CD4-positive, CD25-positive, alpha-beta regulatory T cell (primary cell): ENCODE measurements around the gene SPRR5. TPM values are rescaled to one million over a fixed set of nuclear protein-coding genes. Genes with fewer than 3 reads are reported as not detected.

ENCODE experiments used
- ATAC-seq, 2 donors: fragments of 150-1000 bp; cut with Tn5 transposase; one replicate each; pipeline ENCODE4 v1.10.0; 2021; ENCODE audit warnings: low read depth in 2 of 2, moderate number of reproducible peaks in 2 of 2, moderate library complexity in 1 of 2
- DNase-seq, 3 donors: peaks; one replicate each; pipeline versions ENCODE4 v3.0.0 to v3.0.0-alpha.2; 2012 to 2022; ENCODE audit warnings: mixed read lengths in 1 of 3
- H3K27ac ChIP-seq: one replicate; pipeline ENCODE4 v1.7.0; 2013; ENCODE audit warnings: mild to moderate bottlenecking, low read length; ENCODE audit not compliant: insufficient read depth, poor library complexity, severe bottlenecking
- H3K27me3 ChIP-seq: one replicate; pipeline ENCODE4 v1.7.0; 2013; ENCODE audit warnings: low read length; ENCODE audit not compliant: control insufficient read depth, insufficient read depth
- H3K36me3 ChIP-seq: one replicate; pipeline ENCODE4 v1.7.0; 2013; ENCODE audit warnings: mild to moderate bottlenecking, low read length, moderate library complexity; ENCODE audit not compliant: control insufficient read depth, insufficient read depth
- H3K4me1 ChIP-seq: 2 replicates; pipeline ENCODE4 v1.7.0; 2013; ENCODE audit warnings: mild to moderate bottlenecking, low read length; ENCODE audit not compliant: insufficient read depth, control insufficient read depth, poor library complexity, severe bottlenecking
- H3K4me3 ChIP-seq: one replicate; pipeline ENCODE4 v1.7.0; 2013; ENCODE audit warnings: low read depth, mild to moderate bottlenecking, low read length, moderate library complexity
- H3K9me3 ChIP-seq, 2 experiments: 1 replicate in 1 of 2; 2 replicates in 1 of 2; pipeline ENCODE4 v1.7.0; 2013; ENCODE audit warnings: low read length in 2 of 2, mild to moderate bottlenecking in 1 of 2, moderate library complexity in 1 of 2; ENCODE audit not compliant: control insufficient read depth in 2 of 2
- H3K27ac Mint-ChIP-seq, 3 donors: one replicate each; pipeline ENCODE4 v1.8.0; 2020 to 2022; ENCODE audit warnings: mild to moderate bottlenecking in 3 of 3, mixed read lengths in 3 of 3, moderate library complexity in 2 of 3
- H3K27me3 Mint-ChIP-seq: one replicate; pipeline ENCODE4 v1.8.0; 2022; ENCODE audit warnings: mild to moderate bottlenecking, mixed read lengths
- H3K36me3 Mint-ChIP-seq: one replicate; pipeline ENCODE4 v1.8.0; 2020; ENCODE audit warnings: mixed read lengths
- H3K4me1 Mint-ChIP-seq, 4 donors: one replicate each; pipeline ENCODE4 v1.8.0; 2020 to 2022; ENCODE audit warnings: mixed read lengths in 4 of 4, mild to moderate bottlenecking in 1 of 4
- H3K4me3 Mint-ChIP-seq, 4 donors: one replicate each; pipeline ENCODE4 v1.8.0; 2020 to 2022; ENCODE audit warnings: mild to moderate bottlenecking in 4 of 4, mixed read lengths in 4 of 4, moderate library complexity in 3 of 4
- H3K9me3 Mint-ChIP-seq, 7 donors: one replicate each; pipeline ENCODE4 v1.8.0; 2020 to 2022; ENCODE audit warnings: mixed read lengths in 7 of 7, mild to moderate bottlenecking in 3 of 7, moderate library complexity in 2 of 7
- polyA plus RNA-seq, 4 donors: library from polyadenylated mRNA; unstranded; fragments of 300-500 nt; fragmentation: Illumina TruSeq; gene quantifications; one replicate each; pipeline ENCODE4 v1.2.3, GENCODE V29; 2021
- total RNA-seq: library from RNA; stranded (reverse); gene quantifications from one replicate; pipeline ENCODE4 v1.2.3, GENCODE V29; 2022

SPRR5 gene
- total and polyA plus RNA-seq, 5 donors from 2014 or later, result not detected

- Histone ChIP-seq H3K27ac (no peak overlapping the region), H3K4me1 (no peaks in the 10 kb centered on the region), H3K36me3 (no peaks in the 10 kb centered on the region), H3K27me3 (no peaks in the 10 kb centered on the region), H3K4me3 (no peak overlapping the region), H3K9me3 (no peaks in the 10 kb centered on the region)
- ATAC-seq (no peak), DNase-seq (no peak)
- Mint-ChIP-seq H3K27ac (no peak overlapping the region), H3K36me3 (no peaks in the 10 kb centered on the region), H3K4me1 (no peaks in the 10 kb centered on the region), H3K9me3 (peaks cover 0 to 7% (median 0%) of the 10 kb centered on the region in 7 donors), H3K4me3 (no peak overlapping the region), H3K27me3 (peaks cover 8% of the 10 kb centered on the region)
Measured at GRCh38 chr1:152961226-152961891, 14.4 kb downstream of the SPRR5 start.

- no peaks in the 10 kb centered on the region for H3K9me3 ChIP-seq
- H3K36me3 Mint-ChIP-seq, result no peaks in the 10 kb centered on the region
- no peaks in the 10 kb centered on the region for H3K36me3 ChIP-seq
- peaks cover 0 to 4% (median 0%) of the 10 kb centered on the region in 7 donors for H3K9me3 Mint-ChIP-seq
- H3K27ac Mint-ChIP-seq, result no peak overlapping the region
- no peak overlapping the region for H3K4me3 ChIP-seq
- H3K27ac ChIP-seq, result no peak overlapping the region
- no peaks in the 10 kb centered on the region for H3K4me1 ChIP-seq
- no peak for ATAC-seq
- H3K27me3 Mint-ChIP-seq, result peaks cover 8% of the 10 kb centered on the region
- H3K27me3 ChIP-seq, result no peaks in the 10 kb centered on the region
- no peak overlapping the region for H3K4me3 Mint-ChIP-seq
- no peaks in the 10 kb centered on the region for H3K4me1 Mint-ChIP-seq
- no peak for DNase-seq
Measured at GRCh38 chr1:152962876-152963415, 15.9 kb downstream of the SPRR5 start.

GRCh38 chr1:152964536-152964935, 17.5 kb downstream of the SPRR5 start:
- H3K27me3 Mint-ChIP-seq, result peaks cover 8% of the 10 kb centered on the region
- no peaks in the 10 kb centered on the region for H3K4me1 Mint-ChIP-seq
- no peak overlapping the region for H3K4me3 Mint-ChIP-seq
- no peaks in the 10 kb centered on the region for H3K4me1 ChIP-seq
- H3K36me3 ChIP-seq, result no peaks in the 10 kb centered on the region
- H3K9me3 ChIP-seq, result no peaks in the 10 kb centered on the region
- ATAC-seq (no peak), DNase-seq (no peak)
- H3K9me3 Mint-ChIP-seq, result peaks cover 0 to 4% (median 0%) of the 10 kb centered on the region in 7 donors
- H3K27ac Mint-ChIP-seq, result no peak overlapping the region
- H3K27ac ChIP-seq, result no peak overlapping the region
- no peak overlapping the region for H3K4me3 ChIP-seq
- no peaks in the 10 kb centered on the region for H3K27me3 ChIP-seq
- H3K36me3 Mint-ChIP-seq, result no peaks in the 10 kb centered on the region

- H3K27ac ChIP-seq, result no peak overlapping the region
- Mint-ChIP-seq H3K27me3 (peaks cover 8% of the 10 kb centered on the region), H3K4me3 (no peak overlapping the region), H3K4me1 (no peaks in the 10 kb centered on the region), H3K36me3 (no peaks in the 10 kb centered on the region), H3K9me3 (peaks cover 0 to 3% (median 0%) of the 10 kb centered on the region in 7 donors), H3K27ac (no peak overlapping the region)
- H3K9me3 ChIP-seq, result no peaks in the 10 kb centered on the region
- no peak overlapping the region for H3K4me3 ChIP-seq
- no peaks in the 10 kb centered on the region for H3K36me3 ChIP-seq
- DNase-seq, result no peak
- no peaks in the 10 kb centered on the region for H3K27me3 ChIP-seq
- no peaks in the 10 kb centered on the region for H3K4me1 ChIP-seq
- ATAC-seq, result no peak
Measured at GRCh38 chr1:152965853-152966252, 18.8 kb downstream of the SPRR5 start.

- H3K27ac ChIP-seq, result no peak overlapping the region
- no peaks in the 10 kb centered on the region for H3K9me3 ChIP-seq
- no peak overlapping the region for H3K4me3 ChIP-seq
- no peaks in the 10 kb centered on the region for H3K4me1 Mint-ChIP-seq
- H3K4me1 ChIP-seq, result no peaks in the 10 kb centered on the region
- H3K36me3 ChIP-seq, result no peaks in the 10 kb centered on the region
- peaks cover 0 to 3% (median 0%) of the 10 kb centered on the region in 7 donors for H3K9me3 Mint-ChIP-seq
- H3K27ac Mint-ChIP-seq, result no peak overlapping the region
- no peak overlapping the region for H3K4me3 Mint-ChIP-seq
- ATAC-seq (no peak), DNase-seq (peak in 1 of 3 donors; percentile 27)
- peaks cover 8% of the 10 kb centered on the region for H3K27me3 Mint-ChIP-seq
- no peaks in the 10 kb centered on the region for H3K36me3 Mint-ChIP-seq
- no peaks in the 10 kb centered on the region for H3K27me3 ChIP-seq
Measured at GRCh38 chr1:152967201-152967600, 20.2 kb downstream of the SPRR5 start.

DNA sequence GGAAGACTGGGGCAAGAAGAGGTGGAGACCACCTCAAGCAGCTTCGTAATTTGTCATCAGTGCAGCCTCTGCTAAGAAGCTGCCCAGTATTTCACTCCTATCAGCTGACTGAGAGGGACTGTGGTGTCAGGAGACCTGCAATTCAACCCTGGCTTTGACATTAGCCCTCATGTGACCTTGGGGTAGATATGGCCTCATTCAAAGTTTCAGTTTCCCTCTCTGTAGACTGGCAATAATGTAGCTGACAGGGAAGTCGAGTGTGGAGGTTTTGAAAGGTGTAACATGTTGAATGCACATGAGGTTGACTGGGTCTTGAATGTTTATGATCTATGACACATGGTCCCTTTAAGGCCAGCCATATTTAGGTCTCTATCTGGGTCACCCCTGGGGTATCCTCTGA, 21.2 kb downstream of the SPRR5 start:
- H3K27me3 Mint-ChIP-seq, result peaks cover 8% of the 10 kb centered on the region
- no peaks in the 10 kb centered on the region for H3K4me1 Mint-ChIP-seq
- H3K4me3 Mint-ChIP-seq, result no peak overlapping the region
- no peak overlapping the region for H3K27ac Mint-ChIP-seq
- H3K36me3 Mint-ChIP-seq, result no peaks in the 10 kb centered on the region
- no peaks in the 10 kb centered on the region for H3K27me3 ChIP-seq
- no peak overlapping the region for H3K4me3 ChIP-seq
- peak in 1 of 3 donors; percentile 32 for DNase-seq
- H3K9me3 Mint-ChIP-seq, result peaks cover 0 to 3% (median 0%) of the 10 kb centered on the region in 7 donors
- H3K27ac ChIP-seq, result no peak overlapping the region
- H3K9me3 ChIP-seq, result no peaks in the 10 kb centered on the region
- H3K36me3 ChIP-seq, result no peaks in the 10 kb centered on the region
- ATAC-seq, result no peak
- no peaks in the 10 kb centered on the region for H3K4me1 ChIP-seq

- Histone ChIP-seq H3K4me3 (no peak overlapping the region), H3K4me1 (no peaks in the 10 kb centered on the region), H3K36me3 (no peaks in the 10 kb centered on the region), H3K27ac (no peak overlapping the region), H3K27me3 (no peaks in the 10 kb centered on the region), H3K9me3 (no peaks in the 10 kb centered on the region)
- Mint-ChIP-seq H3K4me3 (no peak overlapping the region), H3K4me1 (no peaks in the 10 kb centered on the region), H3K27me3 (peaks cover 4% of the 10 kb centered on the region), H3K9me3 (peaks cover 0 to 3% (median 0%) of the 10 kb centered on the region in 7 donors), H3K36me3 (no peaks in the 10 kb centered on the region), H3K27ac (no peak overlapping the region)
- DNase-seq (no peak), ATAC-seq (no peak)
Measured at GRCh38 chr1:152969036-152969435, 22.0 kb downstream of the SPRR5 start.

- no peaks in the 10 kb centered on the region for H3K36me3 ChIP-seq
- no peak within 1 kb of the TSS for H3K27ac ChIP-seq
- ATAC-seq (no peak), DNase-seq (no peak)
- no peaks in the 10 kb centered on the region for H3K36me3 Mint-ChIP-seq
- no peaks in the 10 kb centered on the region for H3K4me1 ChIP-seq
- peaks cover 6% of the 10 kb centered on the region for H3K27me3 Mint-ChIP-seq
- no peak within 1 kb of the TSS for H3K4me3 ChIP-seq
- H3K4me1 Mint-ChIP-seq, result no peaks in the 10 kb centered on the region
- H3K27ac Mint-ChIP-seq, result no peak within 1 kb of the TSS
- H3K9me3 Mint-ChIP-seq, result peaks cover 0 to 3% (median 0%) of the 10 kb centered on the region in 7 donors
- no peak within 1 kb of the TSS for H3K4me3 Mint-ChIP-seq
- H3K9me3 ChIP-seq, result no peaks in the 10 kb centered on the region
- H3K27me3 ChIP-seq, result no peaks in the 10 kb centered on the region
Measured at GRCh38 chr1:152970495-152970894, 23.5 kb downstream of the SPRR5 start, which contains the start of gene SPRR4. Gene SPRR4, plus strand, starts transcription at chr1:152970648. Its CDS starts 1,243 bp downstream, at chr1:152971891.
